NCI-H748 treated with DMSO at 0.1 percent for 48 hours (cell line): Measurements from ENCODE around the gene NTM.
"Not testable (repeated sequence)": the region's sequence is repeated elsewhere in the genome, so short reads cannot be mapped to it uniquely, and the experiment has no call there.

Experiments
- DNase-seq: peaks from one replicate; lab custom pipeline; 2025; lab: John Stamatoyannopoulos, UW

NTM gene

GRCh38 chr11:132358573-132358953 is 988.1 kb downstream of the NTM start:
- DNase-seq: no peak

DNA sequence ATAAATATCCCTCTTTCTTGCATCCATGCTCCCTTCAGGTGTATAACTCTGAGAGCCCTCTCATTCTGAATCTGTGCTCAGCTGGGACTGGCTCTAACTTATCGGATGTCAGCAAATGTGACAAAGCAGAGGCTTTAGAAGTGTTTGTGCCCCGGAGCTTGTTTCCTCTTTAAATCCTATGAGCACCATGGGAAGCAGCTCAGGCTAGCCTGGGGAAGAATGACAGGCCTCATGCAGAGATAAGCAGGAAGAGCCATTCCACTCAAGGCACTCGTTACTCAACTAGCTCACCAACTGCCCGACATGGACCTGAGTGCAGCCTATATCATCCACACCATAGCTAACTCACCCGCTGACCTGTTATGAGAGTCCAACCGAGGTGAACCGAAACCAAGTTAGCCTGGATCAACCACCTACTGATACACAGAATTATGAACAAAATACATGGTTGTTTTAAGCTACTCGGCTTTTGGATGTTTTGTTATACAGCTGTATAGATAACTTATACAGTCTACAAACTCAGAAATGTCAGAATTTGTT is 990.7 kb downstream of the NTM start:
- DNase-seq: no peak

GRCh38 chr11:132365650-132366049 is 995.2 kb downstream of the NTM start:
- no peak for DNase-seq

- no peak for DNase-seq
Observed at GRCh38 chr11:132367293-132367692, 996.9 kb downstream of the NTM start.

- not testable (repeated sequence) for DNase-seq
Observed at GRCh38 chr11:132370114-132370513, 999.7 kb downstream of the NTM start.

GRCh38 chr11:132373405-132374143 is 1003.2 kb downstream of the NTM start:
- DNase-seq: no peak

- DNase-seq: no peak
Observed at GRCh38 chr11:132379540-132379939, 1009.1 kb downstream of the NTM start.
